Measurements from ENCODE around the gene STXBP4.

STXBP4 gene

GRCh38 chr17:55177159-55177854 is 208.7 kb downstream of the STXBP4 start:
- no peak for DNase-seq

- no peak for DNase-seq
Observed at GRCh38 chr17:55177855-55178217, 209.3 kb downstream of the STXBP4 start.

- no peak for DNase-seq
Observed at GRCh38 chr17:55186937-55187770, 218.6 kb downstream of the STXBP4 start.

GRCh38 chr17:55190748-55191147 is 222.2 kb downstream of the STXBP4 start:
- no peak for DNase-seq

GRCh38 chr17:55198690-55199370 is 230.3 kb downstream of the STXBP4 start:
- no peak for DNase-seq

- no peak for DNase-seq
Observed at GRCh38 chr17:55200904-55201303, 232.3 kb downstream of the STXBP4 start.

GRCh38 chr17:55201308-55201932 is 232.9 kb downstream of the STXBP4 start:
- DNase-seq, result no peak

GRCh38 chr17:55202896-55203295 is 234.3 kb downstream of the STXBP4 start:
- DNase-seq, result no peak

GRCh38 chr17:55208078-55208812 is 239.7 kb downstream of the STXBP4 start:
- no peak for DNase-seq

GRCh38 chr17:55210292-55210691 is 241.7 kb downstream of the STXBP4 start:
- no peak for DNase-seq

- DNase-seq, result no peak
Observed at GRCh38 chr17:55212880-55213279, 244.3 kb downstream of the STXBP4 start.

GRCh38 chr17:55215711-55216110 is 247.1 kb downstream of the STXBP4 start:
- no peak for DNase-seq

GRCh38 chr17:55216888-55217287 is 248.3 kb downstream of the STXBP4 start:
- DNase-seq, result no peak

- no peak for DNase-seq
Observed at GRCh38 chr17:55219459-55219858, 250.9 kb downstream of the STXBP4 start.

GRCh38 chr17:55219934-55220333 is 251.4 kb downstream of the STXBP4 start:
- DNase-seq, result no peak

Measured in activated T-cell treated with anti-CD3 and anti-CD28 coated beads for 4 hours (primary cell).